ENCODE results near the gene KCTD20.
"Not testable (repeated sequence)": the region's sequence is repeated elsewhere in the genome, so short reads cannot be mapped to it uniquely, and the experiment has no call there.

The KCTD20 gene

GRCh38 chr6:36442671-36443470 is at the start of gene KCTD20, which contains the start of gene PXT1:
Gene KCTD20 (plus strand): TSS chr6:36443000. CDS start chr6:36470098, 27,098 bp downstream.
Gene PXT1 (minus strand): TSS chr6:36442854. CDS start chr6:36426082, 16,772 bp downstream.
- peak; percentile 81 for DNase-seq (ENCODE audit: low spot score)

- no peak for DNase-seq (ENCODE audit: low spot score)
Observed at GRCh38 chr6:36399970-36400369, 42.8 kb upstream of the KCTD20 start.

- DNase-seq (ENCODE audit: low spot score) = no peak
Observed at GRCh38 chr6:36402481-36402880, 40.3 kb upstream of the KCTD20 start.

- DNase-seq (ENCODE audit: low spot score) = no peak
Observed at GRCh38 chr6:36404164-36404563, 38.6 kb upstream of the KCTD20 start.

GRCh38 chr6:36409718-36410117 is 33.1 kb upstream of the KCTD20 start:
- not testable (repeated sequence) for DNase-seq (ENCODE audit: low spot score)

GRCh38 chr6:36413489-36414480 is 29.0 kb upstream of the KCTD20 start:
- no peak for DNase-seq (ENCODE audit: low spot score)

- DNase-seq (ENCODE audit: low spot score) = no peak
Observed at GRCh38 chr6:36414481-36414880, 28.3 kb upstream of the KCTD20 start.

- no peak for DNase-seq (ENCODE audit: low spot score)
Observed at GRCh38 chr6:36418558-36418957, 24.2 kb upstream of the KCTD20 start.

GRCh38 chr6:36419310-36419709 is 23.5 kb upstream of the KCTD20 start:
- no peak for DNase-seq (ENCODE audit: low spot score)

GRCh38 chr6:36422714-36423100 is 20.1 kb upstream of the KCTD20 start:
- DNase-seq (ENCODE audit: low spot score) = no peak

GRCh38 chr6:36423101-36423824 is 19.5 kb upstream of the KCTD20 start:
- DNase-seq (ENCODE audit: low spot score) = peak; percentile 97

- DNase-seq (ENCODE audit: low spot score) = no peak
Observed at GRCh38 chr6:36426622-36427021, 16.2 kb upstream of the KCTD20 start.

- DNase-seq (ENCODE audit: low spot score) = no peak
Observed at GRCh38 chr6:36428911-36429310, 13.9 kb upstream of the KCTD20 start.

- DNase-seq (ENCODE audit: low spot score) = no peak
Observed at GRCh38 chr6:36430351-36430750, 12.4 kb upstream of the KCTD20 start.

- no peak for DNase-seq (ENCODE audit: low spot score)
Observed at GRCh38 chr6:36431197-36431596, 11.6 kb upstream of the KCTD20 start.

- no peak for DNase-seq (ENCODE audit: low spot score)
Observed at GRCh38 chr6:36432151-36432671, 10.6 kb upstream of the KCTD20 start.

GRCh38 chr6:36436466-36436865 is 6.3 kb upstream of the KCTD20 start:
- DNase-seq (ENCODE audit: low spot score) = no peak

- DNase-seq (ENCODE audit: low spot score) = peak; percentile 80
Observed at GRCh38 chr6:36441307-36441894, 1.4 kb upstream of the KCTD20 start.

- DNase-seq (ENCODE audit: low spot score) = no peak
Observed at GRCh38 chr6:36442103-36442670, 613 bp upstream of the KCTD20 start.

GRCh38 chr6:36443471-36444428 is 950 bp downstream of the KCTD20 start:
- DNase-seq (ENCODE audit: low spot score) = peak; percentile 15

All from CD4-positive, alpha-beta T cell treated with Interleukin-6 at 100 ng/mL for 8 hours (primary cell).